ENCODE results near the gene SLC25A51.

GRCh38 chr9:37951671-37952449 is 47.9 kb upstream of the SLC25A51 start:
- TF ChIP-seq CTCF (IDR thresholded peaks at IDR 0.05; ENCODE audit: low read length) (no peak), EZH2 (optimal IDR thresholded peaks at IDR 0.05; ENCODE audit: low read depth, low read length) (no peak)
